Activated T-helper 9 cell treated with anti-CD3 and anti-CD28 coated beads, Interleukin-2, amount 50 U/mL, for 16 hours (primary cell): Measurements from ENCODE around the gene ASMTL.
"Not testable (repeated sequence)": the region's sequence is repeated elsewhere in the genome, so short reads cannot be mapped to it uniquely, and the experiment has no call there.

Source experiments
- DNase-seq: peaks from one replicate; pipeline ENCODE4 v3.0.0-alpha.2; 2020; ENCODE audit warnings: low read depth

The ASMTL gene

DNA sequence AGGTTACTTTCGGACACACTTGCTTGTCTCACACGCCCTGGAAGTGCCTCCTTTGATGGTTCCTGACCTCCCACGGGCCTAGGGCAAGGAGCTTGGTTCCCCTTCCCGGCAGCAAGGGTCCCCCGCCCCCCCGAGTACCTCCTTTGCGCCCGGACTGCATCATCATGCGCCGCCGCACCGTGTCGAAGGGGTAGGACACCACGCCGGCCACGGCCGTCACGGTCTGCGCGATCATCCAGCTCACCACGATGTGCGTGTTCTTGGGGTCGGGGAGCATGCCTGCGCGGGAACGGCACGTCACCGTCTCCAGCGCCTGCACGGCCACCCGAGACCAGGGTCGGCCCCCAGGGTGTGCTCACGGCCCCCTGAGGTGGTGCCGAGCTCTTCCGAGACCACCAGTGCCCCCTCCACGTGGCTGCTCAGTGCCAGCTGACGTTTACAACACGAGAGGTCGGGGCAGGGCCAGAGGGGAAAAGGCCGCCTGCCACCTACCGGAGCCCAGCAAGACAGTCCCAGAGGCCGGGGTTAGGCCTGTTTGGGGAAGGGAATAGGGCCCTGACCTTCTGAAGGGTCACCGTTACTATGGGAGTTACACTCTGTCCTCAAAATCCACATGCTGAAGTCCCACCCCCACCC lies 65.5 kb downstream of the ASMTL start:
- DNase-seq, result no peak

DNA sequence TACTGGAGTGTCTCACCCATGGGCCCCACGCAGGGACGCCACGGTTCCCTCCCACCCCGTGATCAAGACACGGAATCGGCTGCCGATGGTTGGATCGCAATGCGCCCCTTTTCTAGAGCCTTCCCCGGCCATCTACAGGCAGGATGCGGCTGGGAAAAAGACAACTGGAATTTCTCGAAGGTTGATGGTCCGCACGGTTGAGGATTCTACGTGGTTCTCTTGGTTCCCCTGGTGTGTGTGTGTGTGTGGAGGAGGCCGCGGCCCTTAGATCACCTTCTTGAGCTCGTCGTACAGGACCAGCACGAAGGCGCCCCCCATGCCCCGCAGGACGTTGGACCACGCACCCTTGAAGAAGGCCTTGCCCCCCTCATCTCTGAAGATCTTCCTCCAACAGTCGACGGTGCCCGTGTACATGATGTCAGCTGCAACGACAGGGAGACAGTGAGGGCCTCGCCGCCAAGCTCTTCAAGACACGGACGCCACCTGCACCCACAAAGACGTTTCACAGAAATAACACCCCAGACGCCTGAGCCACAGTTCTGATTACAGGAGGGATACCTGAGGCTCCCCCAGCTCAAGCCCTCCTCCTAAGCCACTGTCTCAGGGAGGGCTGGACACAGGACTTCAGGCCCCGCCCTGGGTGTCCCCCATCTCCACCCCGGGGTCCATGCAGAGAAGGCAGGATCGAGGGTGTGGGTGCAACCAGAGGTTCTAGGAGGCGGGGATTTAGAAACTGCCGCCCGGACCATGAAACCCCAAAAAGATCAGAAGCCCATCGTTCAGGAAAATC lies 66.2 kb downstream of the ASMTL start:
- DNase-seq, result no peak

DNA sequence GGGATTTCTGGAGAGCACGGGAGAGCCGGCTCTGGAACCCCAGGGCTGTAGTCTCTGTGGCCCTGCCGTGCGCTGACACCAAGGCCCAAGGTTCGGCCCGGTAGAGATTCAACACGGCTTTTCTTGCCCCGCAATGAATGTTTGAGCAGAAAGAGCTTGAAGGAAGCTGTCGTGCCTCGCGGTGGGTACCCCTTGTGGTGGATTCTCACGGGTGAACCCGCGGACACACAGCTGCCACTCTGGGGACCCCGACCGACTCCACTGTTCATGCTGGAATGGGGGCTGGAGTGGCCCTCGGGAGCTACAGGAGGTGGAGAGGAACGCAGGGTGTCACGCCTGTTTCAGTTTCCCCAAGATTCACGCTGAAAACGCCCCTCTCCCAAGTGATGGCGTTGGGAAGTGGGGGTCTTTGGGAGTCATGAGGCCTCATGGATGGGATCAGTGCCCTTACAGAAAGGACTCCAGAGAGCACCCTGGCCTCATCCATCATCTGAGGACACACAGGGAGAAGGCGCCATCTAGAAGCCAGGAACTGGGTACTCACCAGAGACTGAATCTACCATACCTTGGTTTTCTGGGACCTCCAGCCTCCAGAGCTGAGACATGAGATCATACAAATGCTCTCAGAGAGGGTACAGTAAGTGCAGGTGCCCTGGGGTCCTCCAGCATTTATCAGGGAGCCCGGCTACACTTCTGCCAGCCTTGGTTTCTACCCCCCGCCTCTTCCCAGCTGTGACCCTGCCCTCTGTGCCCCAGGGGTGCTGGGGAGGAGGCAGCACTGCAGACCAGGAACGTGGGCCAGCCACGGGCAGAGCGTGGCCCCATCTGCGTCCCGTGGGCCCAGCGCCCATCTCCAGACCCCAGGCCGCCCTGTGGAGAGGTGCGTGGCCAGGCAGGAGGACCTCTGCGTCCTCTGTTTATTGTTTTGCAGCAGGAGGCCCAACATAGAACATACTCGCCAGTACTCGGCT lies 67.2 kb downstream of the ASMTL start:
- DNase-seq, result no peak

DNA sequence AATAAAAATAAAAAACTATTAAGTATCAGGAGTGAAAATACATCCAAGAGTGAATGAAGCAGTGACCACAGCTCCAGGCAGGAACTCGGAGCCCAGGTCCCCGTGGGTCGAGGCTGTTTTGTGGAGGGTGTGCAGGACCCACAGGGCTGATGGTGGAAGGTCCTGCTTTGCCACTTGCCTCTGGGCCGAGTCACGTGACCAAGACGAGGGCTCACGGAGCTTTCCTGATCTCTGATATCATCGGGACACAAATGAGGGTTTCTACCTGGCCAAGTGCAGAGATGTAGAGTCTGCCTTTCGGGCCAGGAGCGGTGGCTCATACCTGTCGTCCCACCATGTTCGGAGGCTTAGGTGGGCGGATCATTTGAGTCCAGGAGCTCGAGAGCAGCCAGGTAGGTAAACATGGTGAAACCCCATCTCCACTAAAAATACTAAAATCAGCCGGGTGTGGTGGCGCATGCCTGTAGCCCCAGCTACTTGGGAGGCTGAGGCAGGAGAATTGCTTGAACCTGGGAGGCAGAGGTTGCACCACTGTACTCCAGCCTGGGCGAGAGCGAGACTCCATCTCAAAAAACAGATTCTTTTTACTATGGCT lies 68.0 kb downstream of the ASMTL start:
- no peak for DNase-seq

DNA sequence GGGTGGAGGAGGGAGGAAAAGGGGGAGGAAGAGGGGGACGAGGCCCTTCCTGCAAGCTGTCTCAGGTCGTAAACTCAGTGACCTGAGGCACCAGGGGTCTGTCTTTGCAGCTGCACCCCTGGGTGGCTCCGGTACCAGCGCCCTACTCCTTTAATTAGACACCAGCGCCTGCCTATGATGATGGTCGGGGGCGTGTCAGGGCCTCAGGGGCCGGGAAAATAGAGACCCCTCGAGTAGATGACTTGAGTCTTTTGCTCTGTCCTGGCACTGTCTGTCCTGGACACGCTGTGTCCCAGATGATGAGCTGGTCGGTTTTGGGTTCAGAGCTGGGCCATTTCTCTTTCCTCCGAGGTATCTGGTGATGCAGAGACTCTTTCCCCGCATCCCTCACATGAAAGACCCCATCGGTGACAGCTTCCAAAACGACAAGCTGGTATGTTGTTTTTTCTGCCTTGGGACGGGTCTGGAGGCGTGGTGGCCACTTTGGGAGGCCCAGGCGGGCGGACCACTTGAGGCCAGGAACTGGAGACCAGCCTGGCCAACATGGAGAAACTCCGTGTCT lies 72.0 kb downstream of the ASMTL start:
- no peak for DNase-seq

DNA sequence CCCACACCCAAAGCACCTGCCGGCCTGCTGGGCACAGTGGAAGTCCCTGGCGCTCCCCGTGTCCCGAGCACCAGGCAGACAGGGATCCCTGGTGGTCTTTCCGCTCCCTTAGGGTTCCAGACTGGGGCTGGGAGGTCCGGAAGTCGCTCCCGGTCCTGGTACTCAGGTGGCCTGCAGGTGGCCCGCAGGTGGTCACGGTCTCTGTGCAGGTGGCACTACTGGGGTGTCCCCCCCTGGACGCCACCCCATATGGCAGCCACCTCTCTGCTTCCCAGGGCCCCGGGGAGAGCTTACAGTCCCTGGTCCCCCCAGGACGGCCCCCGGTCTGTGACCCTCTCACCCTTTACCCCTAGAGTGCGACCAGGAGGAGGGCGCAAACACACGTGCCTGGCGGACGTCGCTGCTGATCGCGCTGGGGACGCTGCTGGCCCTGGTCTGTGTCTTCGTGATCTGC lies 74.4 kb downstream of the ASMTL start:
- no peak for DNase-seq

DNA sequence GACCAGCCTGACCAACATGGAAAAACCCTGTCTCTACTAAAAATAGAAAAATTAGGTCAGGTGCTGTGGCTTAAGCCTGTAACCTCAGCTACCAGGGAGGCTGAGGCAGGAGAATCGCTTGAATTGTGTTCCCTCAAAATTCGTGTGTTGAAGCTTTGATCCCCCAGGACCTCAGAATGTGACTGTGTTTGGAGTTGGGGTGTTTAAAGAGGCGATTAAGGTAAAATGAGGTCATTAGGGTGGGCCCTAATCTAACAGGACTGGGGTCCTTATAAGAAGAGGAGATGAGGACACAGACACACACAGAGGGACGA lies 84.4 kb downstream of the ASMTL start:
- DNase-seq, result no peak

DNA sequence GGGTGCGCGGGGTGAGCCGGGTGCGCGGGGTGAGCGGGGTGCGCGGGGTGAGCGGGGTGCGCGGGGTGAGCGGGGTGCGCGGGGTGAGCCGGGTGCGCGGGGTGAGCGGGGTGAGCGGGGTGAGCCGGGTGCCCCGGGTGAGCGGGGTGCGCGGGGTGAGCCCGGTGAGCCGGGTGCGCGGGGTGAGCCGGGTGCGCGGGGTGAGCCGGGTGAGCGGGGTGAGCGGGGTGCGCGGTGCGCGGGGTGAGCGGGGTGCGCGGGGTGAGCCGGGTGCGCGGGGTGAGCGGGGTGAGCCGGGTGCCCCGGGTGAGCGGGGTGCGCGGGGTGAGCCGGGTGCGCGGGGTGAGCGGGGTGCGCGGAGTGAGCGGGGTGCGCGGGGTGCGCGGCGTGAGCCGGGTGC lies 86.3 kb downstream of the ASMTL start:
- DNase-seq, result not testable (repeated sequence)

DNA sequence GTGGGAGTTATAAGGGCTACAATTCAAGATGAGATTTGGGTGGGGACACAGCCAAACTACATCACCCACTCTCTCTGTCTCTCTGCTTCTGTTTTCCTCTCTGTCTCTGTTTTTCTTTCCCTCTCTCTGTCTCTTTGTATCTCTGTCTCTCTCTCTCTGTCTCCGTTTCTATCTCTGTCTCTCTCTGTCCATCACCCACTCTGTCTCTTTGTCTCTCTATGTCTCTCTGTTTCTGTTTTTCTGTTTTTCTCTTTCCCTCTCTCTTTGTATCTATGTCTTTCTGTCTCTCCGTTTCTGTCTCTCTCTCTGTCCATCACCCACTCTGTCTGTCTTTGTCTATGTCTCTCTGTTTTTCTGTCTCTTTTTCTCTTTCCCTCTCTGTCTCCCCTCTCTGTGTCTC lies 90.8 kb downstream of the ASMTL start:
- no peak for DNase-seq

DNA sequence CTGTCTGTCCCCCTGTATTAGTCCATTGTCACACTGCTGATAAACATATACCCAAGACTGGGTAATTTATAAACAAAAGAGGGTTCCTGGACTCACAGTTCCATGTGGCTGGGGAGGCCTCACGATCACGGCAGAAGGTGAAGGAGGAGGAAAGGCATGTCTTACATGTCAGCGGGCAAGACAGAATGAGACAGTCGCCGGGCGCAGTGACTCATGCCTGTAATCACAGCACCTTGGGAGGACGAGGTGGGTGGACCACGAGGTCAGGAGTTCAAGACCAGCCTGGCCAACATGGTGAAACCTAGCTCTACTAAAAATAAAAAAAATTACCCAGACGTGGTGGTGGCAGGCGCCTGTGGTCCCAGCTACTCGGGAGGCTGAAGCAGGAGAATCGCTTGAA lies 91.4 kb downstream of the ASMTL start:
- no peak for DNase-seq

DNA sequence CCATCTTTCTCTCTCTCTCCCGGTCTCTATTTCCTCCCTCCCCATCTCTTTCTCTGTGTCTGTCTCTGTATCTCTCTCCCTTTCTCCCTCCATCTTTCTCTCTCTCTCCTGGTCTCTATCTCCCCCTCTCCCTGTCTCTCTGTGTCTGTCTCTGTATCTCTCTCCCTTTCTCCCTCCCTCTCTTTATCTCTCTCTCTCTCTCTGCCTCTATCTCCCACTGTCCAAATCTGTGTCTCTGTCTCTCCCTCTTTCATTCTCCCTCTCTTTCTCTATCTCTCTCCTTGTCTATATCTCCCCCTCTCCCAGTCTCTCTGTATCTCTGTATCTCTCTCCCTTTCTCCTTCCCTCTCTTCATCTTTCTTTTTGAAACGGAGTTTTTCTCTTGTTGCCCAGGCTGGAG lies 92.5 kb downstream of the ASMTL start:
- no peak for DNase-seq

DNA sequence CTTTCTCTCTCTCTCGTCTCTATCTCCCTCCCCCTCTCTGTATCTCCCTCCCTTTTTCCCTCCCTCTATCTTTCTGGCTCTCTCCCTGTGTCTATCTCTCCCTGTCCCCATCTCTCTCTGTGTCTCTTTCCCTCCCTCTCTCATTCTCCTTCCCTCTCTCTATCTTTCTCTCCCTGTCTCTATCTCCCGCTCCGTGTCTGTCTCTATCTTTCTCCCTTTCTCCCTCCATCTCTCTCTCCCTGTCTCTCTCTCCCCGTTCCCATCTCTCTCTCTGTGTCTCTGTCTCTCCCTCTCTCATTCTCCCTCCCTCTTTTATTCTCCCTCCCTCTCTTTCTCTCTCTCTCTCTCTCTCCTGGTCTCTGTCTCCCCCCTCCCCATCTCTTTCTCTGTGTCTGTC lies 93.2 kb downstream of the ASMTL start:
- no peak for DNase-seq

DNA sequence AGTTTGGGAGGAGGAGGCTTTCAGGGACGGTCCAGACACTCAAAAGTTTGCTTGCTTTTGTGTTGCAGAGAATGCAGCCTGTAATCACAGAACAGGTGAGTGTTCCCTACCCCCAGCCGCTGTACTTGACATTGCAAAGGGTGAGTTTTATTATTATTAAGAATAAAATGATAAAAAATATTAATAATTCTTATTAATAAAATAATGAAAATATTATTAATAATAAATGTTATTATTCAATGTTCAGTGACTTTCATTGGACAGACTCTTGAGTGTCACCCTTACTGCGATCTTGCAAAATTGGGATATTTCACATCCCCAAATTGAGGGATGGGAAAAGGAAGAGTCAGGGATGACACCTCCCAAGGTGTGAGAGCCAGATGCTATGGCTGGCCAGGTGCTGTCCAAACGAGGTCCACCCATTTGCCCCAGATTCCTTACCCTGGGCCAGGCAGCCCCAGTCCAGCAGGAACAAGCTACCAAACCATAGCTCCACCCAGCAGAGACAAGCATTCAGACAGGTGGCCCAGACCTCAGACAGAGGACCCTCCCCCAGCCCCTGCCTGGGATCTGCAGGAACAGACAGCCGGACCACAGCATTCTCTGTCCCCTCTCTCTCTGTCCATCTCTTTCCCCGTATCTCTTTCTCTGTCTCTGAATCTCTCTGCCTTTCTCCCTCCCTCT lies 93.8 kb downstream of the ASMTL start:
- no peak for DNase-seq

DNA sequence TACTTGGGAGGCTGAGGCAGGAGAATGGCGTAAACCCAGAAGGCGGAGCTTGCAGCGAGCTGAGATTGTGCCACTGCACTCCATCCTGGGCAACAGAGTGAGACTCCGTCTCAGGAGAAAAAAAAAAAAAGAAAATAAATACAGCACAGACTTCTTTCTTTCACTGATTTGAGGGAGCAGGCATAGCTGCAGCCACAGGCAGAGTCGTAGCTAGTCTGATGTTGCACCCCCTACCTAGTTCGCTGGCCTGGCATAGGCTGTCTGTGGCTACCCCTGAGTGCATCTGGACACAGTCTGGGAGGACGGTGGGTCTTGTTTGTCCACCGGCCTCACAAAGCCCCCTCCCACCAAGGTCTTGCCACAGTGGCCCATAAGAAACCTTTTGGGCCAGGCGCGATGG lies 94.7 kb downstream of the ASMTL start:
- DNase-seq, result no peak

DNA sequence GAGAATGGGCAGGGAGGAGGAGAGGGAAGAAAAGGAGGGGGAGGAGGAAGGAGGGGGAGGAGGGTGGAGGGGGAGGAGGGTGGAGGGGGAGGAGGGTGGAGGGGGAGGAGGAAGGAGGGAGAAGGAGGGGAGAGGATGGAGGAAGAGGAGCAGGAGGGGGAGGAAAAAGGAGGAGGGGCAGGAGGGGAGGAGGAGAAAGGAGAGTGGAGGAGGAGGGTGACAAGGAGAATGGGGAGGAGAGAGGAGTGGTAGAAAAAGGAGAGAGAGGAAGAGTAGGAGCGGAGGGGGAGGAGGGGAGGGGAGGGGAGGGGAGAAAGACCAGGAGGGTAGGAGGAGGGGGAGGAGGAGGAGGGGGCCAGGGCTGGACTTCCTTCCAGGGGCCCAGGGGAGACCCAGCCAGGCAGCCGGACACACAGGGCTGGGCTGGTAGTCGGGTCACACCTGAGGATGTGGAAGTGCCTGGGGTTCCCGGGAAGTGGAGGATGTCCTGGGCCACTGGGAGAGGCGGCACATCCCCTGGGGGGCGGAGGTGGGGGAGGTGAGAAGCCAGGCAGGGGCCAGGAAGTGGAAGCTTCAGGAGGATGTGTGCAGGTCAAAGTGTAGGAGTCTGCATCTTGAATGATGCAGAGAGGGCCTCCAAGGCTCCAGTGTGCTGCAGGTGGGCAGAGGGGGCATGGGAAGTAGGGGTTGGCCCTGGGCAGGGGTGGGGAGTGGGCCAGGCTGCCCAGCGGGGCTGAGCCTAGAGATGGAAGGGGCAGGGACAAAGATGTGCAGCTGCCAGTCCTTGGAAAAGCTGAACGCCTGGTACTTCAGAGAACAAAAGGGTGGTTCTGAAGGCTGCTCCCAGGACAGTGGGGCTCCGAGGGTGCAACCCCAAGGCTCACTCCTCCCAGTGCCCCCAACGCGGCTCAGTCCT lies 97.3 kb downstream of the ASMTL start:
- no peak for DNase-seq

DNA sequence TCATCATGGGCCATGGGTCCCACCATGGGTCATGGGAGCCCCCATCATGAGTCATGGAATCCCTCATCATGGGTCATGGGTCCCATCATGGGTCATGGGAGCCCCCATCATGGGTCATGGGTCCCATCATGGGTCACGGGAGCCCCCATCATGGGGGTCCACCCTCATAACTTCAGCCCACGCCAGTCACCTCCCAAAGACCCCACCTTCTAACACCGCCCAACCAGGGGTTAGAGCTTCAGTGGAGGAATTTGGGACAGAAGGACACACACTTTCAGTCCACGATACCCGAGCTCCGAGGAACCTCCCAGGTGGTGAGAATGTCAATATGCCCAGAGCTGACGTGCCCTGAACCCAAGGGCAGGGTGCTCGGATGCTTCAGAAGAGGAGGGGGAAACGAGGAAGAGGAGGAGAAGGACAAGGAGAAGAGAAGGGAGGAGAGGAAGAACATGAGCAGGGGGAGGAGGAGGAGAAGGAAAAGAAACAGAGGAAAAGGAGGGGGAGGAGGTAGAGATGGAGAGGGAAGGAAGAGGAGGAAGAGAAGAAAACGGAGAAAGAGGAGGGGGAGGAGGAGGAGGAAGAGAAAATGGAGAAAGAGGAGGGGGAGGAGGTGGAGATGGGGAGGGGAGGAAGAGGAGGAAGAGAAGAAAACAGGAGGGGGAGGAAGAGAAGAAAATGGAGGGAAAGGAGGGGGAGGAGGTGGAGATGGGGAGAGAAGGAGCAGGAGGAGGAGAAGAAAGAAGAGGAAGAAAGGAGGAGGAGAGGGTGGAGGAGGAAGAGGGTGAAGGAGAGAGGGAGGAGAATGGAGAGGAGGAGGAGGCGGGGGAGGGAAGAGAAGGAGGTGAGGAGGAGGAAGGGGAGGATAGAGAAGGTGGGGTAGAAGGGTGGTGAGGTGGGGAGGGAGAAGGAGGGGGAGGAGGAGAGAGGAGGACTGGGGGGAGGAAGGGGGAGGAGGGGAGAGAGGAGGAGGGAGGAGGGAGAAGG lies 98.4 kb downstream of the ASMTL start:
- no peak for DNase-seq
